Fibroblast of lung (primary cell): ENCODE results near the gene SMAD3.

Source experiments
- CTCF ChIP-seq, 2 donors: IDR thresholded peaks in 1 of 2; conservative IDR thresholded peaks in 1 of 2; 1 replicate in 1 of 2; 2 replicates in 1 of 2; pipeline ENCODE4 v1.5.1; 2011 to 2012; ENCODE audit warnings: low read length in 2 of 2, control low read depth in 1 of 2, inconsistent platforms in 1 of 2, low read depth in 1 of 2, mild to moderate bottlenecking in 1 of 2
- EZH2 ChIP-seq: IDR thresholded peaks from 2 replicates; pipeline ENCODE4 v1.5.1; 2012; ENCODE audit warnings: low read length, control low read depth, mild to moderate bottlenecking; ENCODE audit errors: missing control alignments

GRCh38 chr15:67176195-67176971 lies 111.0 kb downstream of the SMAD3 start:
- TF ChIP-seq CTCF (conservative IDR thresholded peaks at IDR 0.05 in 1 of 2, IDR thresholded peaks at IDR 0.05 in 1 of 2; ENCODE audit: low read depth in 1 of 2, low read length in 2 of 2) (no peak), EZH2 (no peak)
